Endothelial cell of umbilical vein (primary cell): ENCODE results near the gene STOX1.

Experiments used
- CTCF ChIP-seq, 2 donors: IDR thresholded peaks; 1 replicate in 1 of 2; 2 replicates in 1 of 2; pipeline ENCODE4 v1.5.1; 2011; ENCODE audit warnings: low read length in 2 of 2, mild to moderate bottlenecking in 2 of 2, moderate library complexity in 2 of 2, control low read depth in 1 of 2, inconsistent platforms in 1 of 2, low read depth in 1 of 2; ENCODE audit not compliant: insufficient read depth in 1 of 2; ENCODE audit errors: extremely low read depth in 1 of 2
- FOS ChIP-seq: IDR thresholded peaks from 2 replicates; pipeline ENCODE4 v1.6.1; 2011; ENCODE audit warnings: mild to moderate bottlenecking, low read length, moderate library complexity, borderline replicate concordance; ENCODE audit not compliant: insufficient read depth
- POLR2A ChIP-seq: IDR thresholded peaks from 2 replicates; pipeline ENCODE4 v1.6.1; 2012; ENCODE audit warnings: low read depth, mild to moderate bottlenecking, control low read depth, low read length
- POLR2AphosphoS5 ChIP-seq: IDR thresholded peaks from 2 replicates; pipeline ENCODE4 v1.6.1; 2012; ENCODE audit warnings: low read depth, mild to moderate bottlenecking, control low read depth, low read length, moderate library complexity; ENCODE audit not compliant: insufficient read depth

- no peak for TF ChIP-seq CTCF (IDR thresholded peaks at IDR 0.05; ENCODE audit: extremely low read depth in 1 of 2, insufficient read depth in 1 of 2, low read depth in 1 of 2, low read length in 2 of 2)
- TF ChIP-seq FOS: no peak
- TF ChIP-seq POLR2AphosphoS5: no peak
- TF ChIP-seq POLR2A: no peak
These were observed 36.9 kb upstream of the STOX1 start for GRCh38 chr10:68790476-68790875.
